GM19023 (cell line): ENCODE data around the gene DDTL.

Experiments
- ATAC-seq: cut with Tn5 transposase; IDR thresholded peaks from one replicate; pipeline ENCODE4 v1.9.1; 2021; ENCODE audit warnings: mild to moderate bottlenecking, moderate library complexity; ENCODE audit not compliant: unreplicated experiment

The DDTL gene

DNA sequence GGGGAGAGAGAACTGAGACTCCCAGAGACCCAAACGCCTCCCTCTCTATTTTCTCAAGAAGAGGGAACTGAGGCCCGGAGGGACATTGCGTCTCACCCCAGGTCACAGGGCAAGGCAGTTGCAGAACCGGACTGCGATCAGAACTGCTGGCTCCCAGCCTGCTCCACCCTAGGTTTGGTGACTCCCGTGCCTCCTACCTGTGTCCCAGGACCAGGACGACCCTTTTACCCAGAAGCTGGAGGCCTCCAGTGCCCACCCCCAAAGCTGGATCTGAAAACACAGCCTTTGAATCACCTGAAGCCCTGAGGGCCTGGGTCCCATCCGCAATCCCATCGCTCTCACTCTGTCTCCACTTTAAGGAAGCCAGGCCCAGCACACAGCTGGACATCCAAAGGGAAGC lies 37.2 kb downstream of the DDTL start:
- no peak for ATAC-seq

GRCh38 chr22:24005201-24005600 lies 38.5 kb downstream of the DDTL start, which contains the start of gene GSTT4:
TSS of gene GSTT4 (minus strand) at chr22:24005453. CDS start at chr22:24005356, 97 bp downstream.
- no peak for ATAC-seq

- ATAC-seq, result no peak
Observed at GRCh38 chr22:24006207-24006913, 39.7 kb downstream of the DDTL start.

DNA sequence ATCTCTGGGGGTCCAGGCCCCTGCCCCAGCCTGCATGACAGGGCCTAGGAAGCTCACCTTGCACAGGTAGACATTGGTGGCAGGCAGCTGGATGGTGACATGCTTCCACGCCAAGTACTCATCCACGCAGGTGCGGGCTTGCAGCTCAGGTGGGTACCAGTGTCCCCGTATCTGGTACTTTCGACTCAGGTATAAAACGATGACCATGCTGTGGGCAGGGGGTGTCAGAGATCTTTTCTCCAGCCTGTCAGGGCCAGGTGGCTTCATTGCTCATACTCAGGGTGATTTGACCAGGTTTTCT lies 40.2 kb downstream of the DDTL start:
- ATAC-seq, result no peak

- no peak for ATAC-seq
Observed at GRCh38 chr22:24007253-24008021, 40.7 kb downstream of the DDTL start.

GRCh38 chr22:24008022-24008283 lies 41.3 kb downstream of the DDTL start:
- no peak for ATAC-seq

DNA sequence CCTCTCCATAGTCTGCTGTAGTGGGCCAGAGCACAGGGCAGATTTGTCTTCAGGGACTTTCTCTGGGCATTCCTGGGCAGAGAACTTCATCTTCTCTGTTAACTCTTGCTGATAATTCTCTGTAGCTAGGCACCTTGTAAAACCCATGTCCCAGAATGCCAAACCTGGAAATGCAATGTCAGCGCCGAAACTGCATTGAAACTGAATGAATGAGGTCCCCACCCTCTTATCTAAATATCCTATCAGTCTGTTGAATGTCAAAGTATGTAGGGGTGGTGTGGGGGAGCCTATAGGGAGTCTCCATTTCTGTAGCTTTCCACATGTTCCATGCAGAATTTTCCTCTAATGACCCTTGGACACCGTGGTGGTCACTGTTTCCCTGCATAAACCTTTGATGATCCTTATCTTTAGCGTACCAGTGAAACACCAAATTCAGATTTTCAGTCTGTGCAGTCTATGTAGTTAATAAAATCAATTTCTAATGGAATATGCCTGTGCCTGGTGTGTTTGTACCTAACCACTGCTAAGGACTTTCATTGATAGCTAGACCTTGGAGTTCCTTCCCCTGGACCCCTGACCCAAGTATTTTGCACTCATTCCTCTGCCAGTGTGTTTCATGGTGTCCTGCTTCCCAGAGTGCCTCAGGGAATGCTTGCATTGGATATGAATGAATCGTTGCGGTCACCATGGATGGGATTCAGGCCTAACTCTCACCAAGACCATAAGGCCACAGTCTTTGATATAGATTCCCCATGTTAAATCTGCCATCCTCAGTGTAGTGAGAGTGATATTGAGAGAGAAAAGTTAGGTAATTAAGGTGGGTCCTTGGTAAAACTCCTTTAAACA lies 41.9 kb downstream of the DDTL start:
- ATAC-seq, result no peak

DNA sequence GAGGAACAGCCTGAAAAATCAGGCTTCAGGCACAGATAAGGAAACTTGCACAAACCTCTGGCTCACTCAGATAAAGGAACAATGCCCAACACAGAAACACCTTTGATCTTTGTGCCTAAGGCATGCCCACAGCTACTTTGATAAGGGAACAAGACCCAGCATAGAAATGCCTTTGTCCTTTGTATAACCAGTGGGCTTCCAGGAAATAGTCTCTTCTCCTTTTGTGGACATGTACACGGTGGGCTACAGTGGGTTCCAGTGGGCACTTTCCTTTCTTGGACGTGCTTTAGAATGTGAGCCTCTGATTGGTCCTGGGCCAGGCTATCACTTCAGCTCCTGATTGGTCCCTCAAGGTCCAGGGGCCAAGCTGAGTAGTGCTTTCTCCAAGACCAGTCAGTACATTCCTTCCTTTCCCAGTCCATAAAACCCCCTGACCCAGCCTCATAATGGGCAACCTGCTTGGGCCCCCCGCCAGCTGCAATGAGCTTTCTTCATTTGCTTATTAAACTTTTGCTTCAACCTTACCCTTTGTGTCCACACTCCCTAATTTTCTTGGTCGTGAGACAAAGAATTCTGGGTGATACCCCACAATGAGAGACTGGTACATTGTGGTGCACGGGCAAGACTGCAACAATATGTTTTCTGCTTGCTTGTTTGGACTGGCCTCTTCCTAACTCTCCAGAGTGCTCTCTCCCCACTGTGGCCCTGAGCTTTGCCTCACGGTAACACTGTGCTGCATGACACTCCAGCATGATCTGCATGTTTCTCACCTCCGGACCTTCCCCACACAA lies 42.7 kb downstream of the DDTL start:
- ATAC-seq, result no peak

DNA sequence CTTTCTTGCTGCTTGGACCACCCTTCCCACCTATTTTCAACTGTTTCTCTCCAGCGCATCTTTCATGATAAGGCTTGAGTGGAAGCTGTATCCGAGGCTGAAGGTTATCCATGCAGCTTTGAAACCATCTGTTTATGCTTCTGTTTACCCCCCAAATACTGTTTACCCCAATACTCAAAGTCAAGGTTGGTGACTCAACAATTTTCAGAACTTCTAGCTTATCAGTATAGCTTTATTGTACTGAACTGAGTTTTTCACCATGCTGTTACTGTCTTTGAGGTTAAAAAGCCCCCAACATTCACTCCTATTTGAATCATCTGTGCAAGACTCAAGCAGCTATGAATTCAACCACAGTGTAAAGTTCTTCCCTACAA lies 43.3 kb downstream of the DDTL start:
- no peak for ATAC-seq

GRCh38 chr22:24011735-24012068 lies 45.0 kb downstream of the DDTL start:
- ATAC-seq, result no peak

DNA sequence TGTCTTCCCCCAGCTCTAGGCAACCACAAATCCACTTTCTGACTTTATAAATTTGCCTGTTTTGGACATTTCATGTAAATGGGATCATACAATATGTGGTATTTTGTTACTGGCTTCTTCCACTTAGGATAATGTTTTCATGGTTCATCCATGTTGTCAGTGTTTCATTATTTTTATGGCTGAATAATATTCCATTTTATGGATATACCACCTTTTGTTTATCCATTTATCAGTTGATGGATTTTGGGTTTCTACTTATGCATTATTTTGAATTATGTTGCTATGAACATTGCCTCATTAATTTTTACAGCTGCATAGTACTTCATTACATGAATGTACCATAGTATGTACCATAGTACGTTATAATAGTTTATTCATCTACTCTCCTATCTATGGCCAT lies 49.5 kb downstream of the DDTL start:
- no peak for ATAC-seq

DNA sequence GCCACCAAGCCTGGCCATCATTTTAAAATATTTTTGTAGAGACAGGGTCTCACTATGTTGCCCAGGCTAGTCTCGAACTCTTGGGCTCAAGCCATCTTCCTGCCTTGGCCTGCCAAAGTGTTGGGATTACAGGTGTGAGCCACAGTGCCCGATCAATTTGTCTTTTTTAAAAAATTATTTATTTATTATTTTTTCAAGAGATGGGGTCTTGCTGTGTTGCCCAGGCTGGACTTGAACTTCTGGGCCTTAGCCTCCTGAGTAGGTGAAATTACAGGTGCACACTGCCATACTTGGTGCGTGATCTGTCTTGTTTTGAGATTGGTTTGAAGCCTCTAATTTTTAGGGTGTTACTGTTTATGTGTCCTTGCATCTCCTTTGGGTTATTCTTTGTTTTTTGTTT lies 54.6 kb downstream of the DDTL start:
- no peak for ATAC-seq
